Prostate gland (tissue), 2 donors: ENCODE data around the gene RARG. TPM values are rescaled to one million over a fixed set of nuclear protein-coding genes. Genes with fewer than 3 reads are reported as not detected.
"Not testable (repeated sequence)": the region's sequence is repeated elsewhere in the genome, so short reads cannot be mapped to it uniquely, and the experiment has no call there.

Experiments used
- DNase-seq: peaks from one replicate; pipeline ENCODE4 v3.0.0-alpha.2; 2019; ENCODE audit warnings: low spot score
- H3K27ac ChIP-seq, 2 donors: fragments of 200-600 bp; sonication (generic); 2 replicates each; pipeline ENCODE4 v1.5.1; 2017 to 2019
- H3K27me3 ChIP-seq: fragments of 200-600 bp; sonication (generic); replicated peaks from 2 replicates; pipeline ENCODE4 v1.5.1; 2019; ENCODE audit not compliant: insufficient read depth
- H3K36me3 ChIP-seq, 2 donors: fragments of 200-600 bp; sonication (generic); 1 replicate in 1 of 2; 2 replicates in 1 of 2; pipeline versions ENCODE4 v1.5.1 to v1.8.1; 2017 to 2019
- H3K4me1 ChIP-seq: fragments of 200-600 bp; sonication (generic); replicated peaks from 2 replicates; pipeline ENCODE4 v1.5.1; 2019
- H3K4me3 ChIP-seq, 2 donors: fragments of 200-600 bp; sonication (generic); 2 replicates each; pipeline ENCODE4 v1.5.1; 2017 to 2019
- H3K9me3 ChIP-seq: fragments of 200-600 bp; sonication (generic); 2 replicates; pipeline ENCODE4 v1.5.1; 2017
- POLR2A ChIP-seq: fragments of 450-650 bp; IDR thresholded peaks from one replicate; pipeline ENCODE4 v1.6.1; 2016; ENCODE audit warnings: antibody characterized with exemption, mild to moderate bottlenecking
- POLR2AphosphoS5 ChIP-seq: sonication (generic); formaldehyde crosslinking; IDR thresholded peaks from one replicate; pipeline ENCODE4 v1.6.1; 2017; ENCODE audit warnings: antibody characterized with exemption
- WGBS: methylation state at CpG from one replicate; pipeline ENCODE4 v1.1.5; 2018; 5-methylcytosine and 5-hydroxymethylcytosine counted together
- intact Hi-C: fragments of 100-400 bp; cut with DNase I; formaldehyde crosslinking; loops from one replicate; pipeline ENCODE4 v1.14.2; 2022
- total RNA-seq, 2 donors: library from RNA; depleted of rRNA; stranded (reverse); fragments of >200 nt; gene quantifications; one replicate each; pipeline ENCODE4 v1.1.0, GENCODE V29; 2016
- TF ChIP-seq, protein P1 (sequence below), 4 experiments: fragments of 200-600 bp in 2 of 4; fragments of 450-650 bp in 2 of 4; sonication (generic) in 2 of 4; IDR thresholded peaks; 1 replicate in 3 of 4; 2 replicates in 1 of 4; pipeline ENCODE4 v1.5.1; 2016 to 2019; ENCODE audit warnings: antibody characterized with exemption in 4 of 4, mild to moderate bottlenecking in 2 of 4, moderate library complexity in 2 of 4

The RARG gene
- total RNA-seq, 2 donors from 2014 or later = 28.9 to 30.4 TPM

DNA sequence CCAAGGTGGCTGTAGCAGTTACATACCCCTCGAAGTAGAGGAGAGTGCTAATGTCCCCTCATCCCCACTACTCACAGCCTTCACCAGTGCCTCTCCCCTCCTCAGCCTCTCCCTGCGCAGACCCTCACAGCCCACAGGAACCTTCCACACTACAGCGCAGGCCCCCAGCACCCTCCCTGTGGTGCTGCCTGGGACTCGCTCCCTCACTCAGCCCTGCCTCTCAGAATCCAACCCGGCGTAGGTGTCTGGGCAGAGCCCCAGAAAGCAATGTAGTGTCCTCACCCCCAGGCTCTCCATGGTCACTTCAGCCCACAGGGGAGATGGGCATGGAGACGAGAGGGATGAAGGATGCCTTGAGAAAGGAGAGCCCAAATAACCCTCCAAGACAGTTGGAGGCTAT is 62.4 kb downstream of the RARG start:
- 94% methylated on average over 7 of the region's 7 CpGs for WGBS

GRCh38 chr12:53166837-53167236 is 65.2 kb downstream of the RARG start:
- no peak overlapping the region for H3K4me3 ChIP-seq
- H3K27ac ChIP-seq = no peak overlapping the region
- TF ChIP-seq, protein P1, sequence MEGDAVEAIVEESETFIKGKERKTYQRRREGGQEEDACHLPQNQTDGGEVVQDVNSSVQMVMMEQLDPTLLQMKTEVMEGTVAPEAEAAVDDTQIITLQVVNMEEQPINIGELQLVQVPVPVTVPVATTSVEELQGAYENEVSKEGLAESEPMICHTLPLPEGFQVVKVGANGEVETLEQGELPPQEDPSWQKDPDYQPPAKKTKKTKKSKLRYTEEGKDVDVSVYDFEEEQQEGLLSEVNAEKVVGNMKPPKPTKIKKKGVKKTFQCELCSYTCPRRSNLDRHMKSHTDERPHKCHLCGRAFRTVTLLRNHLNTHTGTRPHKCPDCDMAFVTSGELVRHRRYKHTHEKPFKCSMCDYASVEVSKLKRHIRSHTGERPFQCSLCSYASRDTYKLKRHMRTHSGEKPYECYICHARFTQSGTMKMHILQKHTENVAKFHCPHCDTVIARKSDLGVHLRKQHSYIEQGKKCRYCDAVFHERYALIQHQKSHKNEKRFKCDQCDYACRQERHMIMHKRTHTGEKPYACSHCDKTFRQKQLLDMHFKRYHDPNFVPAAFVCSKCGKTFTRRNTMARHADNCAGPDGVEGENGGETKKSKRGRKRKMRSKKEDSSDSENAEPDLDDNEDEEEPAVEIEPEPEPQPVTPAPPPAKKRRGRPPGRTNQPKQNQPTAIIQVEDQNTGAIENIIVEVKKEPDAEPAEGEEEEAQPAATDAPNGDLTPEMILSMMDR (IDR thresholded peaks at IDR 0.05) = no peak
- TF ChIP-seq POLR2A (no peak), POLR2AphosphoS5 (no peak)
- no peaks in the 10 kb centered on the region for H3K27me3 ChIP-seq
- no peaks in the 10 kb centered on the region for H3K9me3 ChIP-seq
- intact Hi-C loops = no loop called here
- DNase-seq = no peak
- no peaks in the 10 kb centered on the region for H3K36me3 ChIP-seq
- H3K4me1 ChIP-seq = peaks cover 9% of the 10 kb centered on the region

More for the DNA sequence above, 62.4 kb downstream of the RARG start:
- Histone ChIP-seq H3K4me3 (no peak overlapping the region), H3K36me3 (no peaks in the 10 kb centered on the region), H3K27me3 (no peaks in the 10 kb centered on the region), H3K4me1 (peaks cover 15% of the 10 kb centered on the region), H3K27ac (no peak overlapping the region), H3K9me3 (no peaks in the 10 kb centered on the region)
- no peak for DNase-seq
- intact Hi-C loops = no loop called here
- TF ChIP-seq, protein P1 (IDR thresholded peaks at IDR 0.05) = no peak
- TF ChIP-seq POLR2AphosphoS5 (no peak), POLR2A (no peak)

GRCh38 chr12:53163008-53163407 is 69.0 kb downstream of the RARG start:
- H3K27ac ChIP-seq, H3K4me1 ChIP-seq, intact Hi-C loops, H3K4me3 ChIP-seq, H3K36me3 ChIP-seq, H3K27me3 ChIP-seq, DNase-seq, H3K9me3 ChIP-seq: not testable (repeated sequence)
- WGBS = 100% methylated on average over 2 of the region's 2 CpGs

GRCh38 chr12:53161119-53161911 is 70.7 kb downstream of the RARG start:
- intact Hi-C loops = no loop called here
- Histone ChIP-seq H3K4me3 (no peak overlapping the region), H3K9me3 (no peaks in the 10 kb centered on the region), H3K36me3 (no peaks in the 10 kb centered on the region), H3K27ac (no peak overlapping the region), H3K4me1 (no peaks in the 10 kb centered on the region), H3K27me3 (no peaks in the 10 kb centered on the region)
- DNase-seq = no peak
- TF ChIP-seq, protein P1 (IDR thresholded peaks at IDR 0.05) = no peak
- TF ChIP-seq POLR2A = no peak
- 87% methylated on average over 8 of the region's 8 CpGs for WGBS

GRCh38 chr12:53160673-53161072 is 71.3 kb downstream of the RARG start:
- Histone ChIP-seq H3K36me3 (no peaks in the 10 kb centered on the region), H3K27ac (no peak overlapping the region), H3K9me3 (no peaks in the 10 kb centered on the region), H3K4me1 (no peaks in the 10 kb centered on the region), H3K4me3 (no peak overlapping the region), H3K27me3 (no peaks in the 10 kb centered on the region)
- no peak for DNase-seq
- intact Hi-C loops = loop anchor here (1.0 kb wide), 1 partner anchor 35 kb away; no protein-coding TSS in a partner anchor
- WGBS = 75% methylated on average over 2 of the region's 2 CpGs
- TF ChIP-seq POLR2A = no peak
- TF ChIP-seq, protein P1 (IDR thresholded peaks at IDR 0.05) = no peak
- TF ChIP-seq POLR2AphosphoS5 = no peak

Other genes with a start within 250 kb of the RARG start
- 100 to 1,000 TPM; 419 to 458 TPM for gene EIF4B, start 225.8 kb downstream of the RARG start, total RNA-seq
- 100 to 1,000 TPM in 1 of 2 donors, 10 to 100 TPM in 1; 66.5 to 180 TPM for gene TNS2, start 182.1 kb downstream of the RARG start, total RNA-seq
- 10 to 100 TPM; 38.7 to 54.4 TPM for gene SPRYD3, start 152.8 kb downstream of the RARG start, total RNA-seq
- 100 to 1,000 TPM; 189 to 532 TPM for gene IGFBP6, start 134.5 kb downstream of the RARG start, total RNA-seq
- gene SOAT2, start 128.7 kb downstream of the RARG start, total RNA-seq = under 1 TPM; 0.14 to 0.28 TPM
- gene ZNF740, start 51.5 kb downstream of the RARG start, total RNA-seq = 10 to 100 TPM; 17.0 to 19.1 TPM
- 10 to 100 TPM; 30.8 to 92.5 TPM for gene CSAD, start 51.3 kb downstream of the RARG start, total RNA-seq
- gene ITGB7, start 25.0 kb downstream of the RARG start, total RNA-seq = 1 to 10 TPM; 1.2 to 1.7 TPM
- gene ESPL1, start 36.1 kb upstream of the RARG start, total RNA-seq = 1 to 10 TPM in 1 of 2 donors, under 1 TPM in 1; 0.55 to 6.1 TPM
- gene PFDN5, start 63.3 kb upstream of the RARG start, total RNA-seq = 100 to 1,000 TPM; 552 to 673 TPM
- gene MYG1, start 67.5 kb upstream of the RARG start, total RNA-seq = 10 to 100 TPM; 48.1 to 75.4 TPM
- gene AAAS, start 89.4 kb upstream of the RARG start, total RNA-seq = 10 to 100 TPM; 50.7 to 79.3 TPM
- not detected for gene SP7, start 104.1 kb upstream of the RARG start, total RNA-seq
- 10 to 100 TPM; 60.1 to 84.5 TPM for gene SP1, start 148.0 kb upstream of the RARG start, total RNA-seq
- 10 to 100 TPM in 1 of 2 donors, not detected in 1; 44.5 TPM for gene AMHR2, start 191.6 kb upstream of the RARG start, total RNA-seq
- 100 to 1,000 TPM in 1 of 2 donors, 10 to 100 TPM in 1; 98.8 to 104 TPM for gene PRR13, start 209.5 kb upstream of the RARG start, total RNA-seq
- gene PCBP2, start 219.9 kb upstream of the RARG start, total RNA-seq = 100 to 1,000 TPM; 322 to 534 TPM